Effector memory CD4-positive, alpha-beta T cell (primary cell): Measurements from ENCODE around the gene PHEX.

Source experiments
- DNase-seq, 3 donors: peaks; one replicate each; pipeline ENCODE4 v3.0.0-alpha.2; 2020
- H3K27ac ChIP-seq: 2 replicates; pipeline ENCODE4 v1.7.0; 2013; ENCODE audit warnings: mild to moderate bottlenecking, low read length, moderate library complexity; ENCODE audit not compliant: insufficient read depth, poor library complexity, severe bottlenecking
- H3K27me3 ChIP-seq: replicated peaks from 2 replicates; pipeline ENCODE4 v1.7.0; 2013; ENCODE audit warnings: mild to moderate bottlenecking, low read length; ENCODE audit not compliant: insufficient read depth, control insufficient read depth, poor library complexity, severe bottlenecking
- H3K36me3 ChIP-seq: 2 replicates; pipeline ENCODE4 v1.7.0; 2013; ENCODE audit warnings: mild to moderate bottlenecking, low read length, moderate library complexity; ENCODE audit not compliant: control insufficient read depth, insufficient read depth
- H3K4me1 ChIP-seq: 2 replicates; pipeline ENCODE4 v1.7.0; 2013; ENCODE audit warnings: low read length, mild to moderate bottlenecking; ENCODE audit not compliant: control insufficient read depth, insufficient read depth, poor library complexity, severe bottlenecking
- H3K4me3 ChIP-seq: 2 replicates; pipeline ENCODE4 v1.7.0; 2013; ENCODE audit warnings: low read length, low read depth, mild to moderate bottlenecking; ENCODE audit not compliant: insufficient read depth, poor library complexity, severe bottlenecking
- H3K9me3 ChIP-seq: 2 replicates; pipeline ENCODE4 v1.7.0; 2013; ENCODE audit warnings: mild to moderate bottlenecking, low read length, moderate library complexity; ENCODE audit not compliant: control insufficient read depth

The PHEX gene

GRCh38 chrX:22012051-22012450, 20.1 kb upstream of the PHEX start:
- Histone ChIP-seq H3K27me3 (no peaks in the 10 kb centered on the region), H3K4me3 (no peak overlapping the region), H3K27ac (no peak overlapping the region), H3K9me3 (no peaks in the 10 kb centered on the region), H3K4me1 (no peaks in the 10 kb centered on the region), H3K36me3 (no peaks in the 10 kb centered on the region)
- no peak for DNase-seq

GRCh38 chrX:22012931-22013330, 19.2 kb upstream of the PHEX start:
- Histone ChIP-seq H3K4me1 (no peaks in the 10 kb centered on the region), H3K4me3 (no peak overlapping the region), H3K27ac (no peak overlapping the region), H3K27me3 (no peaks in the 10 kb centered on the region), H3K36me3 (no peaks in the 10 kb centered on the region), H3K9me3 (no peaks in the 10 kb centered on the region)
- no peak for DNase-seq

GRCh38 chrX:22015139-22015750, 16.9 kb upstream of the PHEX start:
- Histone ChIP-seq H3K36me3 (no peaks in the 10 kb centered on the region), H3K27me3 (no peaks in the 10 kb centered on the region), H3K4me1 (no peaks in the 10 kb centered on the region), H3K4me3 (no peak overlapping the region), H3K9me3 (no peaks in the 10 kb centered on the region), H3K27ac (no peak overlapping the region)
- DNase-seq, result no peak

- Histone ChIP-seq H3K4me3 (no peak overlapping the region), H3K27ac (no peak overlapping the region), H3K9me3 (no peaks in the 10 kb centered on the region), H3K36me3 (no peaks in the 10 kb centered on the region), H3K27me3 (no peaks in the 10 kb centered on the region), H3K4me1 (no peaks in the 10 kb centered on the region)
- no peak for DNase-seq
Observed at GRCh38 chrX:22021751-22022324, 10.3 kb upstream of the PHEX start.

GRCh38 chrX:22024577-22024976, 7.5 kb upstream of the PHEX start:
- no peaks in the 10 kb centered on the region for H3K36me3 ChIP-seq
- no peak overlapping the region for H3K27ac ChIP-seq
- H3K27me3 ChIP-seq, result no peaks in the 10 kb centered on the region
- no peak overlapping the region for H3K4me3 ChIP-seq
- no peaks in the 10 kb centered on the region for H3K4me1 ChIP-seq
- no peaks in the 10 kb centered on the region for H3K9me3 ChIP-seq
- DNase-seq, result no peak

- no peaks in the 10 kb centered on the region for H3K9me3 ChIP-seq
- no peak overlapping the region for H3K27ac ChIP-seq
- no peak overlapping the region for H3K4me3 ChIP-seq
- no peaks in the 10 kb centered on the region for H3K36me3 ChIP-seq
- no peak for DNase-seq
- H3K4me1 ChIP-seq, result no peaks in the 10 kb centered on the region
- no peaks in the 10 kb centered on the region for H3K27me3 ChIP-seq
Observed at GRCh38 chrX:22025751-22026150, 6.4 kb upstream of the PHEX start.

GRCh38 chrX:22026731-22027130, 5.4 kb upstream of the PHEX start:
- no peak overlapping the region for H3K4me3 ChIP-seq
- no peak for DNase-seq
- H3K36me3 ChIP-seq, result no peaks in the 10 kb centered on the region
- H3K4me1 ChIP-seq, result no peaks in the 10 kb centered on the region
- H3K27ac ChIP-seq, result no peak overlapping the region
- no peaks in the 10 kb centered on the region for H3K27me3 ChIP-seq
- H3K9me3 ChIP-seq, result no peaks in the 10 kb centered on the region

GRCh38 chrX:22032506-22032905, 381 bp downstream of the PHEX start:
- H3K9me3 ChIP-seq, result no peaks in the 10 kb centered on the region
- H3K4me1 ChIP-seq, result no peaks in the 10 kb centered on the region
- H3K36me3 ChIP-seq, result no peaks in the 10 kb centered on the region
- no peak for DNase-seq
- no peaks in the 10 kb centered on the region for H3K27me3 ChIP-seq
- no peak overlapping the region for H3K27ac ChIP-seq
- no peak overlapping the region for H3K4me3 ChIP-seq

GRCh38 chrX:22033818-22034217, 1.7 kb downstream of the PHEX start:
- Histone ChIP-seq H3K4me3 (no peak overlapping the region), H3K27me3 (no peaks in the 10 kb centered on the region), H3K27ac (no peak overlapping the region), H3K9me3 (no peaks in the 10 kb centered on the region), H3K4me1 (no peaks in the 10 kb centered on the region), H3K36me3 (no peaks in the 10 kb centered on the region)
- DNase-seq, result no peak

GRCh38 chrX:22035236-22035635, 3.1 kb downstream of the PHEX start:
- no peaks in the 10 kb centered on the region for H3K4me1 ChIP-seq
- no peaks in the 10 kb centered on the region for H3K9me3 ChIP-seq
- no peak overlapping the region for H3K4me3 ChIP-seq
- no peak for DNase-seq
- H3K27me3 ChIP-seq, result no peaks in the 10 kb centered on the region
- no peak overlapping the region for H3K27ac ChIP-seq
- H3K36me3 ChIP-seq, result no peaks in the 10 kb centered on the region
